Osteocyte (in vitro differentiated cells): Measurements from ENCODE around the gene MYO3B. TPM values are rescaled to one million over a fixed set of nuclear protein-coding genes. Genes with fewer than 3 reads are reported as not detected.

ENCODE experiments used
- DNase-seq: peaks from one replicate; pipeline ENCODE4 v3.0.0; 2021; ENCODE audit warnings: mixed read lengths; ENCODE audit not compliant: unreplicated experiment; ENCODE audit errors: extremely low spot score
- H3K27ac Mint-ChIP-seq: one replicate; pipeline ENCODE4 v1.8.0; 2021; ENCODE audit warnings: mild to moderate bottlenecking, mixed read lengths; ENCODE audit not compliant: unreplicated experiment
- H3K27me3 Mint-ChIP-seq: one replicate; pipeline ENCODE4 v1.8.0; 2021; ENCODE audit warnings: mixed read lengths; ENCODE audit not compliant: unreplicated experiment
- H3K36me3 Mint-ChIP-seq: one replicate; pipeline ENCODE4 v1.8.0; 2021; ENCODE audit warnings: mixed read lengths; ENCODE audit not compliant: unreplicated experiment
- H3K4me1 Mint-ChIP-seq: one replicate; pipeline ENCODE4 v1.8.0; 2021; ENCODE audit warnings: mixed read lengths; ENCODE audit not compliant: unreplicated experiment
- H3K4me3 Mint-ChIP-seq: one replicate; pipeline ENCODE4 v1.8.0; 2021; ENCODE audit warnings: mild to moderate bottlenecking, moderate library complexity, mixed read lengths; ENCODE audit not compliant: unreplicated experiment
- H3K9me3 Mint-ChIP-seq: one replicate; pipeline ENCODE4 v1.8.0; 2021; ENCODE audit warnings: mixed read lengths; ENCODE audit not compliant: unreplicated experiment
- CTCF ChIP-seq: fragments of 200-600 bp; sonication (generic); IDR thresholded peaks from 2 replicates; pipeline ENCODE4 v1.5.0; 2021; ENCODE audit warnings: antibody characterized with exemption, mild to moderate bottlenecking, moderate library complexity
- total RNA-seq: library from RNA; stranded (reverse); gene quantifications from 2 replicates; pipeline ENCODE4 v1.2.1, GENCODE V29; 2021

MYO3B gene
- total RNA-seq, 1 donor from 2014 or later: not detected

GRCh38 chr2:170250584-170250983 lies 72.6 kb downstream of the MYO3B start:
- Mint-ChIP-seq H3K36me3 (no peaks in the 10 kb centered on the region), H3K4me3 (no peak overlapping the region), H3K4me1 (no peaks in the 10 kb centered on the region), H3K9me3 (no peaks in the 10 kb centered on the region), H3K27ac (no peak overlapping the region), H3K27me3 (peaks cover 40% of the 10 kb centered on the region)
- no peak for DNase-seq
- TF ChIP-seq CTCF: no peak

GRCh38 chr2:170252414-170252813 lies 74.5 kb downstream of the MYO3B start:
- no peak for DNase-seq
- no peaks in the 10 kb centered on the region for H3K9me3 Mint-ChIP-seq
- peaks cover 46% of the 10 kb centered on the region for H3K27me3 Mint-ChIP-seq
- H3K36me3 Mint-ChIP-seq: no peaks in the 10 kb centered on the region
- no peak overlapping the region for H3K27ac Mint-ChIP-seq
- no peaks in the 10 kb centered on the region for H3K4me1 Mint-ChIP-seq
- H3K4me3 Mint-ChIP-seq: no peak overlapping the region
- TF ChIP-seq CTCF: no peak

GRCh38 chr2:170253721-170254230 lies 75.8 kb downstream of the MYO3B start:
- H3K27me3 Mint-ChIP-seq: peaks cover 41% of the 10 kb centered on the region
- no peak for DNase-seq
- H3K9me3 Mint-ChIP-seq: no peaks in the 10 kb centered on the region
- TF ChIP-seq CTCF: no peak
- H3K4me3 Mint-ChIP-seq: no peak overlapping the region
- no peak overlapping the region for H3K27ac Mint-ChIP-seq
- no peaks in the 10 kb centered on the region for H3K36me3 Mint-ChIP-seq
- H3K4me1 Mint-ChIP-seq: no peaks in the 10 kb centered on the region

GRCh38 chr2:170254293-170254732 lies 76.4 kb downstream of the MYO3B start:
- Mint-ChIP-seq H3K9me3 (no peaks in the 10 kb centered on the region), H3K4me3 (no peak overlapping the region), H3K36me3 (no peaks in the 10 kb centered on the region), H3K27me3 (peaks cover 36% of the 10 kb centered on the region), H3K27ac (no peak overlapping the region), H3K4me1 (no peaks in the 10 kb centered on the region)
- TF ChIP-seq CTCF: no peak
- DNase-seq: no peak

- Mint-ChIP-seq H3K4me3 (no peak overlapping the region), H3K27me3 (peaks cover 29% of the 10 kb centered on the region), H3K27ac (no peak overlapping the region), H3K36me3 (no peaks in the 10 kb centered on the region), H3K9me3 (no peaks in the 10 kb centered on the region), H3K4me1 (no peaks in the 10 kb centered on the region)
- no peak for DNase-seq
- TF ChIP-seq CTCF: no peak
These were observed 77.2 kb downstream of the MYO3B start for GRCh38 chr2:170255137-170255536.
